Ovary (tissue), 3 donors: ENCODE results near the gene CEP104.

ENCODE experiments used
- EP300 ChIP-seq: sonication (generic); formaldehyde crosslinking; IDR thresholded peaks from one replicate; pipeline ENCODE4 v1.6.1; 2017; ENCODE audit warnings: antibody characterized with exemption
- TF ChIP-seq, protein P1 (sequence below), 3 donors: fragments of 450-650 bp in 2 of 3; fragments of 200-600 bp in 1 of 3; IDR thresholded peaks; one replicate each; pipeline versions ENCODE4 v1.5.1 to v1.8.0; 2016 to 2022; ENCODE audit warnings: antibody characterized with exemption in 3 of 3, mild to moderate bottlenecking in 1 of 3
- donor health status: DM: no; HTN: no; CAD: no.

DNA sequence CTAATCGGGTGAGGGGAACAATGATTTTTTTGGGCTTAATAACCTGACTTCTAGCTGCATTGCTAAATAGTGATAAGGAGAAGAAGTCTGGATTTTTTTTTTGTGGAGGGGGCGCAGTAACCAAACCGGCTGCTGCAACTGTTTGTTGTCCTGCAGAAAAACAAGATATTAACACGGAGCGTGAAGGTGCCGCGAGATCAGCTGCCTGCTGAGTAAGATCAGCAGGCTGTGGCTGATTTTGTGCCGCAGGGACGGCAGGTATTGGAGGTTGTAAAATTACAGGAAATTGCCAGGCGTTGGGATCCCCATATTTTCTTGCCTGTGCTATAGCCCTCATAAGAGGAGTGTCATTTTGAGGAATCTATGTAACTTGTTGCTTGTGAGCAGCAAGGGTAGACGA is 52.0 kb downstream of the CEP104 start:
- TF ChIP-seq, protein P1, sequence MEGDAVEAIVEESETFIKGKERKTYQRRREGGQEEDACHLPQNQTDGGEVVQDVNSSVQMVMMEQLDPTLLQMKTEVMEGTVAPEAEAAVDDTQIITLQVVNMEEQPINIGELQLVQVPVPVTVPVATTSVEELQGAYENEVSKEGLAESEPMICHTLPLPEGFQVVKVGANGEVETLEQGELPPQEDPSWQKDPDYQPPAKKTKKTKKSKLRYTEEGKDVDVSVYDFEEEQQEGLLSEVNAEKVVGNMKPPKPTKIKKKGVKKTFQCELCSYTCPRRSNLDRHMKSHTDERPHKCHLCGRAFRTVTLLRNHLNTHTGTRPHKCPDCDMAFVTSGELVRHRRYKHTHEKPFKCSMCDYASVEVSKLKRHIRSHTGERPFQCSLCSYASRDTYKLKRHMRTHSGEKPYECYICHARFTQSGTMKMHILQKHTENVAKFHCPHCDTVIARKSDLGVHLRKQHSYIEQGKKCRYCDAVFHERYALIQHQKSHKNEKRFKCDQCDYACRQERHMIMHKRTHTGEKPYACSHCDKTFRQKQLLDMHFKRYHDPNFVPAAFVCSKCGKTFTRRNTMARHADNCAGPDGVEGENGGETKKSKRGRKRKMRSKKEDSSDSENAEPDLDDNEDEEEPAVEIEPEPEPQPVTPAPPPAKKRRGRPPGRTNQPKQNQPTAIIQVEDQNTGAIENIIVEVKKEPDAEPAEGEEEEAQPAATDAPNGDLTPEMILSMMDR (IDR thresholded peaks at IDR 0.05), result no peak
- no peak for TF ChIP-seq EP300
